ENCODE data around the gene BBS9. TPM values are rescaled to one million over a fixed set of nuclear protein-coding genes. Genes with fewer than 3 reads are reported as not detected.

BBS9 gene
- total RNA-seq, 1 donor from 2014 or later = 16.2 TPM

DNA sequence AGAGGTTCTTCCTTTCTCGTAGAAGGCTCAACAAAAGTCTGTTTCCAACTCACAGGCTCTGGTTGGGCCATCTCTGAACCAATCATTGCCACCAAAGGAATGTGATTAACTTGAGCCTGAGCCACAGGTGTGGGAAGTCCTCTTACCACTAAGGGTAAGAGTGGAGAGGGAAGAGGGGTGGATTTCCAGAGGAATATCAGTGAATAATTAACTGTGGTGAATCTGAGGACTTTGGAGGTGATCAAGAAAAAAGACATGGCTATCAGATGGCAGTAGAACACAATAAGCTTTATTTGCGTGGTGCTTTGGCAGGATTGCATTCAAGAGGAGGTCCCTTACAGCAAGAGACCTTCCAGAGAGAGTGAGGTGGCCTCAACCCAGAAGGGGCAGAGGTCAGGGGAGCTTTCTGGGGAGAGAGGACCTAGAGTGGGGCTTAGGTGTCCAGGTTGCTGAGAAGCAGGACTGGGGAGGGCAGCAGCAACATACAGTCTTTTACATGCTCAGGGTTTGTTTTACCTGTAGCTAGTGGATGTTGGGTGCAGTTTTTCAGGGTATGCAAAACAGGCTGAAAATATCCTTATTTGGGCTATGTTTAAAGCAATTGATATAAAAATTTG lies 61.4 kb downstream of the BBS9 start:
- H3K36me3 Mint-ChIP-seq (ENCODE audit: low read depth) = no peaks in the 10 kb centered on the region
- no peak for TF ChIP-seq CTCF (conservative IDR thresholded peaks at IDR 0.05)
- H3K27ac Mint-ChIP-seq (ENCODE audit: unreplicated experiment) = no peak overlapping the region
- H3K4me1 Mint-ChIP-seq = no peaks in the 10 kb centered on the region
- peaks cover 2% of the 10 kb centered on the region for H3K9me3 Mint-ChIP-seq
- no peaks in the 10 kb centered on the region for H3K27me3 Mint-ChIP-seq (ENCODE audit: low read depth)
- DNase-seq (ENCODE audit: low read depth, low spot score) = no peak
- no peak overlapping the region for H3K4me3 Mint-ChIP-seq

DNA sequence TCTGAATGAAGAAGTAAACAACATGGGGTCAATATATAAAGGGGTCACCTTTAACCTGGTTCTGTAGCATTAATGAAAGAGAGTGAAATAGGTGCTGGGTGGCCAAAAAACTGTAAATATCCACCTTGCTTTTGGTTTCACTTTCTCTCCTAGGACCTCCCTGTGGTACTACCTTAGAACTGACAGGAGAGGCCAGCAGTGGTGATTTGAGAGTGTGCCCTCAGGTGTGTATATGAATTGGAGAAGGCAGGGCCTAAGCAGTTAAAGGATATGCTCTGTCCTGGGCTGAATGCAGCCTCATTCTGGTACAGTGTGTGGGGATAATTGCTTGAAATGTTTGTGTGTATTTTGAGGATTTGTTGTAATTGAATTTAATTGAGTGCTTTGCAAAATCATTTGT lies 62.0 kb downstream of the BBS9 start:
- Mint-ChIP-seq H3K27me3 (ENCODE audit: low read depth) (no peaks in the 10 kb centered on the region), H3K36me3 (ENCODE audit: low read depth) (no peaks in the 10 kb centered on the region), H3K4me3 (no peak overlapping the region), H3K9me3 (peaks cover 2% of the 10 kb centered on the region), H3K4me1 (no peaks in the 10 kb centered on the region), H3K27ac (ENCODE audit: unreplicated experiment) (no peak overlapping the region)
- DNase-seq (ENCODE audit: low read depth, low spot score) = no peak
- no peak for TF ChIP-seq CTCF (conservative IDR thresholded peaks at IDR 0.05)

GRCh38 chr7:33192695-33193291 lies 63.4 kb downstream of the BBS9 start:
- H3K4me3 Mint-ChIP-seq = no peak overlapping the region
- no peaks in the 10 kb centered on the region for H3K36me3 Mint-ChIP-seq (ENCODE audit: low read depth)
- no peak for DNase-seq (ENCODE audit: low read depth, low spot score)
- no peaks in the 10 kb centered on the region for H3K4me1 Mint-ChIP-seq
- TF ChIP-seq CTCF (conservative IDR thresholded peaks at IDR 0.05) = no peak
- H3K9me3 Mint-ChIP-seq = peaks cover 2% of the 10 kb centered on the region
- no peaks in the 10 kb centered on the region for H3K27me3 Mint-ChIP-seq (ENCODE audit: low read depth)
- no peak overlapping the region for H3K27ac Mint-ChIP-seq (ENCODE audit: unreplicated experiment)

DNA sequence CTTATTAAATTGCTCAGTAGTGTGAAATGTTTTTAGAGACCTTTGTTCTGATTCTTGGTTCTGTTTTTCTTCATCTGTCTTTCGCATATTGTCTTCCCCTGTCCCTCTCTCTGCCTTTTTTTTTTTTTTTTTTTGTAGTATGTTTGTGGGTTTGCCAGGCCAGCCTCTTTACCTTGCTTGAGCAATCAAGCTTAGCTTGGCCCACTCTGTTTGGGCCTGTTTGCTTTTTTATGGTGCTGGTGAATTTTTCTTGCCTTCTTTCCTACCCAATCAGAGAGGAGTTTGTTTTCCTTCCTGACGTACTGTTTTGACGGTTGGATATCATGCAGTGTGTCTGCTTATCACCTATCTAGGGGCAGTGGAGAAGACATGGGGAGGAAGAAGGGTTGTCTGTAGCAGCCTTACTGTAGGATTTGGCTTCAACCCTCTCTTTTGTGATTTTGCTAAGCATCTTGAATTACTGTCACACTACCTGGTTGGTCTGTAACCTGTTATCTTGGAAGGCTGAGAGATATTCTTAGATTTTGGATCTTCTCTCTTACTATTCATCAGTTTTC lies 64.0 kb downstream of the BBS9 start:
- no peak for TF ChIP-seq CTCF (conservative IDR thresholded peaks at IDR 0.05)
- Mint-ChIP-seq H3K27me3 (ENCODE audit: low read depth) (no peaks in the 10 kb centered on the region), H3K4me1 (no peaks in the 10 kb centered on the region), H3K4me3 (no peak overlapping the region), H3K9me3 (peaks cover 2% of the 10 kb centered on the region), H3K27ac (ENCODE audit: unreplicated experiment) (peak overlapping the region; percentile 3), H3K36me3 (ENCODE audit: low read depth) (no peaks in the 10 kb centered on the region)
- no peak for DNase-seq (ENCODE audit: low read depth, low spot score)

DNA sequence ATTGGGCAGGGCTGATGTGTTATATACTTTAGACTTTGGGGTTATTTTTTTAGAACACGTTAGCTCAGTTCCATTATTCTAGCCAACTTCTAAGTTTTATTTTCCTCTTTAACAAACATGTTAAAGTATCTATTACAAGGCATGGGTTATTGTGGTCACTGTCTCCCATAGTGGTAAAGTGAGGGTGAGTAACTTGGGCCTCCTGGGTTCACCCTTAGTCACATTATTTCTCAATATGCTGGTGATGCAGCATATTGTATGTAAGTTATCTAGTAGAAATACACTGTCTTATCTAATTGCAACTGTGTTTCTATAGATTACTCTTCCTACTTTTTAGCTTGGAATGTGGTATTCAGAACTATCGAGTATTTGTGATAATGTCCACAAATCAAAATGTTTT lies 65.9 kb downstream of the BBS9 start:
- Mint-ChIP-seq H3K36me3 (ENCODE audit: low read depth) (no peaks in the 10 kb centered on the region), H3K27ac (ENCODE audit: unreplicated experiment) (no peak overlapping the region), H3K27me3 (ENCODE audit: low read depth) (no peaks in the 10 kb centered on the region), H3K4me1 (no peaks in the 10 kb centered on the region), H3K4me3 (no peak overlapping the region), H3K9me3 (peaks cover 2% of the 10 kb centered on the region)
- TF ChIP-seq CTCF (conservative IDR thresholded peaks at IDR 0.05) = no peak
- no peak for DNase-seq (ENCODE audit: low read depth, low spot score)
